GM12878 (cell line): Measurements from ENCODE around the gene WDHD1. TPM values are rescaled to one million over a fixed set of nuclear protein-coding genes. Genes with fewer than 3 reads are reported as not detected.

ENCODE experiments used
- ATAC-seq: fragments of 200-7000 bp; cut with Tn5 transposase; 3 replicates; pipeline ENCODE4 v1.9.1; 2020; ENCODE audit warnings: mild to moderate bottlenecking, moderate library complexity
- BruUV-seq: library from RNA; stranded (reverse); fragments of 400-500 nt; replicated peaks from 2 replicates; lab custom pipeline; 2021; lab: Mats Ljungman, UMichigan
- CTCF ChIA-PET: fragments of 300-600 bp; sonication (Branson Sonifier 250); formaldehyde crosslinking; extraction: SDS; loops from one replicate; lab custom pipeline; 2021; ENCODE audit warnings: inconsistent platforms; lab: Yijun Ruan, JAX
- POLR2A ChIA-PET: fragments of 350-600 bp; formaldehyde crosslinking; extraction: SDS; loops from one replicate; lab custom pipeline; 2021; ENCODE audit warnings: inconsistent platforms; lab: Charles Lee
- RAD21 ChIA-PET: fragments of 300-600 bp; sonication (Branson Sonifier 250); formaldehyde crosslinking; loops from one replicate; lab custom pipeline; 2023; ENCODE audit warnings: antibody characterized with exemption; ENCODE audit not compliant: unreplicated experiment; lab: Charles Lee
- SMC1A ChIA-PET: fragments of 300-600 bp; sonication (Branson Sonifier 250); formaldehyde crosslinking; loops from one replicate; lab custom pipeline; 2023; ENCODE audit not compliant: unreplicated experiment, uncharacterized antibody; lab: Charles Lee
- DNase-seq: peaks from one replicate; pipeline ENCODE4 v3.0.0-alpha.2; 2011; ENCODE audit warnings: low read depth, low spot score
- FAIRE-seq: peaks from 3 replicates; lab custom pipeline; 2011; peaks lifted over from hg19 to GRCh38; lab: Jason Lieb, UNC
- H2AFZ ChIP-seq: 2 replicates; pipeline ENCODE4 v1.6.0; 2011; ENCODE audit warnings: low read depth, low read length, control low read depth; ENCODE audit not compliant: control insufficient read depth
- H3K27ac ChIP-seq: 2 replicates; pipeline ENCODE4 v1.5.1; 2011; ENCODE audit warnings: control low read depth; ENCODE audit not compliant: control insufficient read depth, insufficient read depth
- H3K27me3 ChIP-seq, 2 experiments: replicated peaks in 1 of 2; 2 replicates each; pipeline versions ENCODE4 v1.6.0 to v1.6.1; 2011; ENCODE audit warnings: low read length in 1 of 2; ENCODE audit not compliant: control insufficient read depth in 2 of 2, insufficient read depth in 2 of 2
- H3K36me3 ChIP-seq, 2 experiments: 2 replicates each; pipeline ENCODE4 v1.5.1; 2011; ENCODE audit warnings: low read length in 1 of 2; ENCODE audit not compliant: control insufficient read depth in 2 of 2, insufficient read depth in 2 of 2
- H3K4me1 ChIP-seq: 2 replicates; pipeline ENCODE4 v1.6.1; 2011; ENCODE audit warnings: mild to moderate bottlenecking, low read length, moderate library complexity, mixed read lengths; ENCODE audit not compliant: control insufficient read depth, insufficient read depth
- H3K4me2 ChIP-seq: 2 replicates; pipeline ENCODE4 v1.6.0; 2011; ENCODE audit warnings: control low read depth; ENCODE audit not compliant: control insufficient read depth, insufficient read depth
- H3K4me3 ChIP-seq: fragments of 200-600 bp; sonication (generic); 2 replicates; pipeline ENCODE4 v1.5.1; 2016
- H3K79me2 ChIP-seq: 2 replicates; pipeline ENCODE4 v1.6.0; 2011; ENCODE audit warnings: low read length; ENCODE audit not compliant: control insufficient read depth, insufficient read depth
- H3K9ac ChIP-seq: 2 replicates; pipeline ENCODE4 v1.8.0; 2011; ENCODE audit warnings: low read length, control low read depth, mixed read lengths; ENCODE audit not compliant: control insufficient read depth, insufficient read depth
- H3K9me3 ChIP-seq: replicated peaks from 3 replicates; pipeline ENCODE4 v1.5.1; 2011; ENCODE audit warnings: mild to moderate bottlenecking, low read length; ENCODE audit not compliant: control insufficient read depth, insufficient read depth
- H4K20me1 ChIP-seq: 2 replicates; pipeline ENCODE4 v1.6.0; 2011; ENCODE audit not compliant: control insufficient read depth, insufficient read depth
- BCL11A ChIP-seq: IDR thresholded peaks from 2 replicates; pipeline ENCODE4 v1.6.1; 2011; ENCODE audit warnings: low read depth, low read length
- CREM ChIP-seq: IDR thresholded peaks from 2 replicates; pipeline ENCODE4 v1.6.1; 2014; ENCODE audit warnings: antibody characterized with exemption, low read depth
- E4F1 ChIP-seq: fragments of 450-650 bp; IDR thresholded peaks from 2 replicates; pipeline ENCODE4 v1.6.1; 2018; ENCODE audit warnings: borderline replicate concordance, mild to moderate bottlenecking; ENCODE audit not compliant: partially characterized antibody
- ETV6 ChIP-seq, 2 experiments: fragments of 450-650 bp in 1 of 2; IDR thresholded peaks in 1 of 2; conservative IDR thresholded peaks in 1 of 2; 2 replicates each; pipeline ENCODE4 v1.6.1; 2014; ENCODE audit warnings: antibody characterized with exemption in 1 of 2, borderline replicate concordance in 1 of 2, low read depth in 1 of 2, mild to moderate bottlenecking in 1 of 2, moderate library complexity in 1 of 2
- KDM1A ChIP-seq: fragments of 200-600 bp; sonication (generic); IDR thresholded peaks from 2 replicates; pipeline ENCODE4 v1.6.1; 2016; ENCODE audit warnings: borderline replicate concordance
- NFYB ChIP-seq: IDR thresholded peaks from 2 replicates; pipeline ENCODE4 v1.6.1; 2011; ENCODE audit warnings: low read depth, mild to moderate bottlenecking, low read length, improper control_type of control experiment, moderate library complexity; ENCODE audit not compliant: insufficient read depth
- PAX8 ChIP-seq: fragments of 450-650 bp; IDR thresholded peaks from 2 replicates; pipeline ENCODE4 v1.6.1; 2017; ENCODE audit warnings: mild to moderate bottlenecking, moderate library complexity
- POLR2AphosphoS5 ChIP-seq: IDR thresholded peaks from 2 replicates; pipeline ENCODE4 v1.6.1; 2011; ENCODE audit warnings: mild to moderate bottlenecking, low read length, inconsistent platforms
- RFX5 ChIP-seq: IDR thresholded peaks from 2 replicates; pipeline ENCODE4 v1.6.1; 2011; ENCODE audit warnings: low read depth, low read length, improper control_type of control experiment
- ZNF24 ChIP-seq: fragments of 450-650 bp; IDR thresholded peaks from 2 replicates; pipeline ENCODE4 v1.6.1; 2017; ENCODE audit warnings: antibody characterized with exemption, mild to moderate bottlenecking
- WGBS: methylation state at CpG from one replicate; pipeline ENCODE4 v1.1.6; 2016; ENCODE audit warnings: low lambda C conversion rate; ENCODE audit not compliant: insufficient replicate concordance, insufficient coverage; ENCODE audit errors: missing lambda C conversion rate; 5-methylcytosine and 5-hydroxymethylcytosine counted together
- in situ Hi-C: fragments of 300-500 bp; cut with MboI; formaldehyde crosslinking; loops from 9 replicates; pipeline ENCODE4 v1.14.3; 2018; ENCODE audit warnings: mixed read lengths
- intact Hi-C: fragments of 100-400 bp; cut with micrococcal nuclease; formaldehyde crosslinking; loops from one replicate; pipeline ENCODE4 v1.14.2; 2022; ENCODE audit not compliant: unreplicated experiment
- polyA plus RNA-seq, 11 experiments: library from polyadenylated mRNA; depleted of rRNA in 4 of 11; unstranded in 6 of 11; stranded (reverse) in 5 of 11; fragments of >200 nt; fragmentation: Nextera tagmentation in 4 of 11; fragmentation: Illumina TruSeq in 1 of 11; extraction: Ambion mirVana in 4 of 11; extraction: Trizol in 1 of 11; gene quantifications; 1 replicate in 1 of 11; 2 replicates in 10 of 11; pipeline versions ENCODE4 v1.2.1 to v1.2.3, GENCODE V29; 2011 to 2016; ENCODE audit warnings: inconsistent platforms in 2 of 11, missing spikeins in 2 of 11, low read depth in 1 of 11
- total RNA-seq, 4 experiments: library from RNA; depleted of rRNA in 3 of 4; stranded (reverse); fragments of >200 nt in 3 of 4; fragmentation: Illumina TruSeq in 1 of 4; extraction: Trizol in 1 of 4; gene quantifications; 2 replicates each; pipeline versions ENCODE4 v1.2.1 to v1.2.3, GENCODE V29; 2013 to 2021
- TF ChIP-seq, protein P1 (sequence below): IDR thresholded peaks from 2 replicates; pipeline ENCODE4 v1.6.1; 2011; ENCODE audit warnings: borderline replicate concordance, low read depth, mild to moderate bottlenecking, moderate library complexity, low read length; ENCODE audit not compliant: insufficient read depth, poor library complexity, severe bottlenecking

WDHD1 gene
- total and polyA plus RNA-seq, 10 of the 15 experiments (the other 5 are each of a cell fraction or from before 2014, with no cell fraction given), result 11.3 to 50.5 (median 32.6) TPM

DNA sequence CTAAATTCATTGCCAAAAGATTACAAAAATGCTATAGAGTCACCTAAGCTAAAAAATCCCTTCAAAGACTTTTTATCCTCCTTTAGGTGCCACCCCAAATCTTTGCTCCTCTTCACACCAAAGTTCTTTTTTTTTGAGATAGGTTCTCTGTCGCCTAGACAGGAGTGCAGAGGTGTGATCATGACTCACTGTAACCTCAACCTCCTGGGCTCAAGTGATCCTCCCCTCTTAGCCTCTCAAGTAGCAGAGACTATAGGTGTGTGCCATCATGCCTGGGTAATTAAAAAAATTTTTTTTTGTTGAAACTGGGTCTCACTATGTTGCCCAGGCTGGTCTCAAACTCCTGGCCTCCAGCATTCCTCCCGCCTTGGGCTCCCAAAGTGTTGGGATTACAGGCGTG, 47.9 kb downstream of the WDHD1 start:
- CTCF ChIA-PET, result interaction anchor here (0.7 kb wide), 2 partner anchors 11 to 163 kb away, joined by 3 read pairs; no protein-coding TSS in a partner anchor
- in situ Hi-C loops (no loop called here), intact Hi-C loops (no loop called here)
- POLR2A ChIA-PET, result no interaction called here
- BruUV-seq, result no TSS peak
- DNase-seq (no peak), FAIRE-seq (no peak), ATAC-seq (no peak)
- Histone ChIP-seq H2AFZ (no peak overlapping the region), H3K4me2 (no peak overlapping the region), H3K79me2 (no peaks in the 10 kb centered on the region), H3K4me1 (no peaks in the 10 kb centered on the region), H3K4me3 (no peak overlapping the region), H3K27ac (no peak overlapping the region), H3K36me3 (no peaks in the 10 kb centered on the region; a peak in 3 of 4 replicates), H3K27me3 (no peaks in the 10 kb centered on the region), H4K20me1 (no peaks in the 10 kb centered on the region), H3K9me3 (no peaks in the 10 kb centered on the region), H3K9ac (no peak overlapping the region)
- 67% methylated on average over 3 of the region's 3 CpGs for WGBS
- RAD21 ChIA-PET, result no interaction called here
- TF ChIP-seq PAX8 (no peak), E4F1 (no peak), BCL11A (no peak), POLR2AphosphoS5 (no peak), ZNF24 (no peak), KDM1A (no peak), CREM (no peak), ETV6 (conservative IDR thresholded peaks at IDR 0.05 in 1 of 2, IDR thresholded peaks at IDR 0.05 in 1 of 2; ENCODE audit: borderline replicate concordance in 1 of 2, low read depth in 1 of 2) (no peak), RFX5 (no peak), NFYB (no peak)
- TF ChIP-seq, protein P1, sequence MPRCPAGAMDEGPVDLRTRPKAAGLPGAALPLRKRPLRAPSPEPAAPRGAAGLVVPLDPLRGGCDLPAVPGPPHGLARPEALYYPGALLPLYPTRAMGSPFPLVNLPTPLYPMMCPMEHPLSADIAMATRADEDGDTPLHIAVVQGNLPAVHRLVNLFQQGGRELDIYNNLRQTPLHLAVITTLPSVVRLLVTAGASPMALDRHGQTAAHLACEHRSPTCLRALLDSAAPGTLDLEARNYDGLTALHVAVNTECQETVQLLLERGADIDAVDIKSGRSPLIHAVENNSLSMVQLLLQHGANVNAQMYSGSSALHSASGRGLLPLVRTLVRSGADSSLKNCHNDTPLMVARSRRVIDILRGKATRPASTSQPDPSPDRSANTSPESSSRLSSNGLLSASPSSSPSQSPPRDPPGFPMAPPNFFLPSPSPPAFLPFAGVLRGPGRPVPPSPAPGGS, result no peak
- SMC1A ChIA-PET, result no interaction called here
